HepG2 (cell line): ENCODE results near the gene FHIT. TPM values are rescaled to one million over a fixed set of nuclear protein-coding genes. Genes with fewer than 3 reads are reported as not detected.
A peak's percentile ranks its signal among the peaks of the same experiment; 100 is the strongest.

ENCODE experiments used
- ATAC-seq: fragments of 200-7000 bp; cut with Tn5 transposase; 3 replicates; pipeline ENCODE4 v1.9.1; 2020; ENCODE audit warnings: mild to moderate bottlenecking, moderate library complexity
- BruUV-seq: library from RNA; stranded (reverse); fragments of 400-500 nt; replicated peaks from 2 replicates; lab custom pipeline; 2021; lab: Mats Ljungman, UMichigan
- CTCF ChIA-PET: fragments of 300-600 bp; formaldehyde crosslinking; extraction: SDS; loops from one replicate; lab custom pipeline; 2021; ENCODE audit warnings: low total read pairs, inconsistent platforms, low intra/inter-chr PET ratio; lab: Yijun Ruan, JAX
- POLR2A ChIA-PET: fragments of 350-600 bp; sonication (Branson Sonifier 250); formaldehyde crosslinking; loops from one replicate; lab custom pipeline; 2020; ENCODE audit warnings: antibody characterized with exemption, inconsistent platforms; lab: Yijun Ruan, JAX
- DNase-seq: peaks from one replicate; pipeline ENCODE4 v3.0.0-alpha.2; 2015; ENCODE audit warnings: low spot score
- FAIRE-seq: peaks from 3 replicates; lab custom pipeline; 2011; peaks lifted over from hg19 to GRCh38; lab: Jason Lieb, UNC
- H2AFZ ChIP-seq: one replicate; pipeline ENCODE4 v1.6.1; 2011; ENCODE audit warnings: low read length, inconsistent platforms
- H3K27ac ChIP-seq: fragments of 300-600 bp; 3 replicates; pipeline ENCODE4 v1.8.0; 2011; ENCODE audit warnings: mixed run types, mild to moderate bottlenecking, mixed read lengths, low read length, inconsistent platforms; ENCODE audit not compliant: insufficient read depth; ENCODE audit errors: extremely low read length
- H3K27me3 ChIP-seq, 2 experiments: fragments of 200-600 bp in 1 of 2; 2 replicates in 1 of 2; 3 replicates in 1 of 2; pipeline versions ENCODE4 v1.6.0 to v1.8.0; 2011; ENCODE audit warnings: low read length in 2 of 2, mild to moderate bottlenecking in 2 of 2, moderate library complexity in 2 of 2, inconsistent platforms in 1 of 2; ENCODE audit not compliant: insufficient read depth in 2 of 2, control insufficient read depth in 1 of 2
- H3K36me3 ChIP-seq, 2 experiments: fragments of 200-600 bp in 1 of 2; replicated peaks in 1 of 2; 2 replicates in 1 of 2; 3 replicates in 1 of 2; pipeline versions ENCODE4 v1.5.1 to v1.8.0; 2011; ENCODE audit warnings: low read length in 2 of 2, inconsistent platforms in 1 of 2; ENCODE audit not compliant: insufficient read depth in 2 of 2, control insufficient read depth in 1 of 2
- H3K4me1 ChIP-seq: 2 replicates; pipeline ENCODE4 v1.5.1; 2012; ENCODE audit warnings: low read length, inconsistent platforms; ENCODE audit not compliant: insufficient read depth
- H3K4me2 ChIP-seq: 2 replicates; pipeline ENCODE4 v1.6.0; 2011; ENCODE audit warnings: low read depth, low read length, inconsistent platforms
- H3K4me3 ChIP-seq, 3 experiments: fragments of 200-600 bp in 1 of 3; sonication (generic), shearing (Covaris generic) in 1 of 3; replicated peaks in 1 of 3; 2 replicates each; pipeline ENCODE4 v1.5.1; 2011 to 2016; ENCODE audit warnings: low read length in 3 of 3, inconsistent platforms in 2 of 3, low read depth in 2 of 3, mild to moderate bottlenecking in 2 of 3, control low read depth in 1 of 3, mixed read lengths in 1 of 3; ENCODE audit not compliant: insufficient read depth in 1 of 3
- H3K79me2 ChIP-seq: one replicate; pipeline ENCODE4 v1.6.1; 2011; ENCODE audit warnings: low read length, inconsistent platforms; ENCODE audit not compliant: insufficient read depth
- H3K9ac ChIP-seq: 2 replicates; pipeline ENCODE4 v1.6.0; 2011; ENCODE audit warnings: mild to moderate bottlenecking, low read depth, low read length, inconsistent platforms; ENCODE audit not compliant: insufficient read depth
- H3K9me3 ChIP-seq: 2 replicates; pipeline ENCODE4 v1.5.1; 2012; ENCODE audit warnings: mild to moderate bottlenecking, low read length
- H4K20me1 ChIP-seq: 2 replicates; pipeline ENCODE4 v1.6.0; 2011; ENCODE audit warnings: inconsistent platforms, mild to moderate bottlenecking, low read length, moderate library complexity; ENCODE audit not compliant: insufficient read depth
- ARHGAP35 ChIP-seq: sonication (generic); formaldehyde crosslinking; IDR thresholded peaks from 2 replicates; pipeline ENCODE4 v1.9.0; 2022; ENCODE audit warnings: mild to moderate bottlenecking, inconsistent platforms, moderate library complexity, missing genetic modification reagents, borderline replicate concordance
- MEIS1 ChIP-seq: sonication (generic); formaldehyde crosslinking; IDR thresholded peaks from 2 replicates; pipeline ENCODE4 v1.9.0; 2021; ENCODE audit warnings: mild to moderate bottlenecking, missing genetic modification reagents, moderate library complexity, borderline replicate concordance
- NFE2L1 ChIP-seq: sonication (generic); formaldehyde crosslinking; IDR thresholded peaks from 2 replicates; pipeline ENCODE4 v1.4.0; 2020; ENCODE audit warnings: missing genetic modification reagents, mild to moderate bottlenecking, borderline replicate concordance
- NR2F6 ChIP-seq, 2 experiments: IDR thresholded peaks; 2 replicates each; pipeline ENCODE4 v1.6.1; 2016; ENCODE audit warnings: antibody characterized with exemption in 1 of 2, mild to moderate bottlenecking in 1 of 2
- POLR2A ChIP-seq, 2 experiments: IDR thresholded peaks; 2 replicates each; pipeline ENCODE4 v1.6.1; 2011; ENCODE audit warnings: low read depth in 2 of 2, low read length in 2 of 2, mild to moderate bottlenecking in 1 of 2, moderate library complexity in 1 of 2; ENCODE audit not compliant: insufficient read depth in 1 of 2
- POLR2AphosphoS5 ChIP-seq: IDR thresholded peaks from 2 replicates; pipeline ENCODE4 v1.6.1; 2012; ENCODE audit warnings: low read depth, low read length
- SETDB1 ChIP-seq: sonication (generic); formaldehyde crosslinking; IDR thresholded peaks from 2 replicates; pipeline ENCODE4 v1.5.1; 2020; ENCODE audit warnings: missing genetic modification reagents, mild to moderate bottlenecking, borderline replicate concordance
- SYNCRIP ChIP-seq: fragments of 200-400 bp; formaldehyde crosslinking; IDR thresholded peaks from 2 replicates; pipeline ENCODE4 v1.6.1; 2018; ENCODE audit warnings: mild to moderate bottlenecking, low read depth, low read length; ENCODE audit not compliant: insufficient read depth
- ZC3H13 ChIP-seq: sonication (generic); formaldehyde crosslinking; IDR thresholded peaks from 2 replicates; pipeline ENCODE4 v1.8.1; 2023; ENCODE audit warnings: mild to moderate bottlenecking, missing genetic modification reagents, moderate library complexity
- ZNF180 ChIP-seq: sonication (generic); formaldehyde crosslinking; IDR thresholded peaks from 2 replicates; pipeline ENCODE4 v1.4.0; 2020; ENCODE audit warnings: low read depth, missing genetic modification reagents, borderline replicate concordance
- ZNF333 ChIP-seq: sonication (generic); formaldehyde crosslinking; IDR thresholded peaks from 2 replicates; pipeline ENCODE4 v1.4.0; 2020; ENCODE audit warnings: mild to moderate bottlenecking, missing genetic modification reagents, borderline replicate concordance
- ZNF598 ChIP-seq: sonication (generic); formaldehyde crosslinking; IDR thresholded peaks from 2 replicates; pipeline ENCODE4 v1.5.1; 2020; ENCODE audit warnings: mild to moderate bottlenecking, missing genetic modification reagents, borderline replicate concordance
- ZNF816 ChIP-seq: sonication (generic); formaldehyde crosslinking; IDR thresholded peaks from 2 replicates; pipeline ENCODE4 v1.8.0; 2022; ENCODE audit warnings: missing genetic modification reagents, mild to moderate bottlenecking, borderline replicate concordance
- WGBS: methylation state at CpG from one replicate; pipeline ENCODE4 v1.1.6; 2017; ENCODE audit warnings: low lambda C conversion rate; 5-methylcytosine and 5-hydroxymethylcytosine counted together
- in situ Hi-C: cut with HindIII; loops from 2 replicates; pipeline ENCODE4 v1.10.0; 2017; ENCODE audit warnings: low pct_unique_long_range_greater_than_20kb; ENCODE audit not compliant: extremely low pct_ligation_motif_present
- intact Hi-C: fragments of 100-400 bp; cut with micrococcal nuclease; formaldehyde crosslinking; loops from one replicate; pipeline ENCODE4 v1.10.0; 2022; ENCODE audit not compliant: unreplicated experiment
- polyA plus RNA-seq, 8 experiments: library from polyadenylated mRNA; depleted of rRNA in 3 of 8; stranded (reverse) in 7 of 8; unstranded in 1 of 8; fragments of >200 nt; fragmentation: Illumina TruSeq in 4 of 8; extraction: Trizol in 4 of 8; gene quantifications; 2 replicates each; pipeline versions ENCODE4 v1.2.1 to v1.2.3, GENCODE V29; 2011 to 2016; ENCODE audit warnings: low read depth in 4 of 8, missing spikeins in 1 of 8, mixed read lengths in 1 of 8; ENCODE audit not compliant: insufficient read depth in 1 of 8
- total RNA-seq, 5 experiments: library from RNA; depleted of rRNA; stranded (reverse); fragments of >200 nt; fragmentation: Illumina TruSeq; extraction: Trizol; gene quantifications; 2 replicates each; pipeline ENCODE4 v1.2.3, GENCODE V29; 2016; ENCODE audit warnings: low read depth in 1 of 5
- TF ChIP-seq, protein P1 (sequence below), 2 experiments: sonication (generic) in 1 of 2; formaldehyde crosslinking in 1 of 2; IDR thresholded peaks; 2 replicates each; pipeline versions ENCODE4 v1.5.1 to v1.6.1; 2011 to 2020; ENCODE audit warnings: borderline replicate concordance in 1 of 2, low read depth in 1 of 2, low read length in 1 of 2, mild to moderate bottlenecking in 1 of 2, missing genetic modification reagents in 1 of 2, moderate library complexity in 1 of 2
- TF ChIP-seq, protein P2 (sequence below), 2 experiments: sonication (generic) in 1 of 2; formaldehyde crosslinking in 1 of 2; IDR thresholded peaks; 2 replicates each; pipeline versions ENCODE4 v1.4.0 to v1.6.1; 2018 to 2020; ENCODE audit warnings: missing genetic modification reagents in 2 of 2, borderline replicate concordance in 1 of 2, low read depth in 1 of 2, mild to moderate bottlenecking in 1 of 2, missing biosample characterization in 1 of 2
- TF ChIP-seq, protein P3 (sequence below): IDR thresholded peaks from 2 replicates; pipeline ENCODE4 v1.6.1; 2018; ENCODE audit warnings: missing genetic modification reagents, mild to moderate bottlenecking, missing compliant biosample characterization
- TF ChIP-seq, protein P4 (sequence below): sonication (generic); formaldehyde crosslinking; IDR thresholded peaks from 2 replicates; pipeline ENCODE4 v1.4.0; 2020; ENCODE audit warnings: missing genetic modification reagents

Gene FHIT
- total and polyA plus RNA-seq, 2 of the 13 experiments (the other 11 are each of a cell fraction or from before 2014, with no cell fraction given): 4.0 to 4.6 TPM

DNA sequence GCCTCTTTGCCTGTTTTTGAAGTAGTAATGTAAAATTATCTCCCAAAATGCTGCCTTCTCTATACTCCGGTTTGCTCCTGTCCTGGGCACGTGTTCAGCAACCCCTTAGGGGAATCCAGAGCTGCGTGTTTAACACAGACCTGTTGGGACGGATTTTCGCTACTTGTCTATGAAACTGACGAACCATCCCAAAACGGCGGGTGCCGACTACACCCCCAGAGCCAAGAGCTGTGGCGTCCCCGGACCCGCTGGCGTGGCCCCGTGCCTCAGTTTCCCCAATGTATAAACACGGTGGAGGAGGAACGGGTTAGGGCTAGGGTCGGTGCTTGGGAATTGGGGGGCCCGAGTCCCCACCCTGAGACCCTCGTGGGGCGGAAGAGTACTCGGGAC is 473 bp downstream of the FHIT start:
- ChIA-PET CTCF (no interaction called here), POLR2A (no interaction called here)
- H4K20me1 ChIP-seq: no peaks in the 10 kb centered on the region
- H3K9me3 ChIP-seq: no peaks in the 10 kb centered on the region
- FAIRE-seq: no peak
- no peaks in the 10 kb centered on the region for H3K36me3 ChIP-seq
- in situ Hi-C loops: no loop called here
- no peaks in the 10 kb centered on the region for H3K79me2 ChIP-seq
- peak; percentile 63 for ATAC-seq
- no peak overlapping the region for H2AFZ ChIP-seq
- H3K27ac ChIP-seq: peak overlapping the region; percentile 52
- peak; percentile 38 for DNase-seq
- peak overlapping the region; percentile 74 for H3K9ac ChIP-seq
- peaks cover 23% of the 10 kb centered on the region for H3K4me1 ChIP-seq
- WGBS: 0% methylated on average over 3 of the region's 21 CpGs
- TSS peak; percentile 83 for BruUV-seq
- peak overlapping the region; percentile 91 for H3K4me2 ChIP-seq
- H3K27me3 ChIP-seq: no peaks in the 10 kb centered on the region
- intact Hi-C loops: loop anchor here (5.0 to 10.0 kb wide), 4 partner anchors 122 to 493 kb away; no protein-coding TSS in a partner anchor
- H3K4me3 ChIP-seq: peak overlapping the region; percentile 67 to 88 (median 76)
- TF ChIP-seq ZNF598 (CRISPR knock-in tag): no peak
- TF ChIP-seq, protein P1, sequence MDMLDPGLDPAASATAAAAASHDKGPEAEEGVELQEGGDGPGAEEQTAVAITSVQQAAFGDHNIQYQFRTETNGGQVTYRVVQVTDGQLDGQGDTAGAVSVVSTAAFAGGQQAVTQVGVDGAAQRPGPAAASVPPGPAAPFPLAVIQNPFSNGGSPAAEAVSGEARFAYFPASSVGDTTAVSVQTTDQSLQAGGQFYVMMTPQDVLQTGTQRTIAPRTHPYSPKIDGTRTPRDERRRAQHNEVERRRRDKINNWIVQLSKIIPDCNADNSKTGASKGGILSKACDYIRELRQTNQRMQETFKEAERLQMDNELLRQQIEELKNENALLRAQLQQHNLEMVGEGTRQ (IDR thresholded peaks at IDR 0.05; ENCODE audit: low read depth, low read length): no peak
- TF ChIP-seq, protein P1 (CRISPR knock-in tag; IDR thresholded peaks at IDR 0.05; ENCODE audit: borderline replicate concordance): peak; percentile 26; the same call in 1 of the 2 replicates
- no peak for TF ChIP-seq SYNCRIP
- no peak for TF ChIP-seq NR2F6 (IDR thresholded peaks at IDR 0.05)
- TF ChIP-seq NR2F6 (CRISPR knock-in tag; IDR thresholded peaks at IDR 0.05): no peak
- TF ChIP-seq ZNF180: no peak
- no peak for TF ChIP-seq ZNF816 (CRISPR knock-in tag)
- TF ChIP-seq, protein P2, sequence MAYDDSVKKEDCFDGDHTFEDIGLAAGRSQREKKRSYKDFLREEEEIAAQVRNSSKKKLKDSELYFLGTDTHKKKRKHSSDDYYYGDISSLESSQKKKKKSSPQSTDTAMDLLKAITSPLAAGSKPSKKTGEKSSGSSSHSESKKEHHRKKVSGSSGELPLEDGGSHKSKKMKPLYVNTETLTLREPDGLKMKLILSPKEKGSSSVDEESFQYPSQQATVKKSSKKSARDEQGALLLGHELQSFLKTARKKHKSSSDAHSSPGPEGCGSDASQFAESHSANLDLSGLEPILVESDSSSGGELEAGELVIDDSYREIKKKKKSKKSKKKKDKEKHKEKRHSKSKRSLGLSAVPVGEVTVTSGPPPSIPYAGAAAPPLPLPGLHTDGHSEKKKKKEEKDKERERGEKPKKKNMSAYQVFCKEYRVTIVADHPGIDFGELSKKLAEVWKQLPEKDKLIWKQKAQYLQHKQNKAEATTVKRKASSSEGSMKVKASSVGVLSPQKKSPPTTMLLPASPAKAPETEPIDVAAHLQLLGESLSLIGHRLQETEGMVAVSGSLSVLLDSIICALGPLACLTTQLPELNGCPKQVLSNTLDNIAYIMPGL (CRISPR knock-in tag; IDR thresholded peaks at IDR 0.05; ENCODE audit: borderline replicate concordance in 1 of 2, low read depth in 1 of 2): no peak
- no peak for TF ChIP-seq MEIS1
- TF ChIP-seq POLR2A (IDR thresholded peaks at IDR 0.05; ENCODE audit: insufficient read depth in 1 of 2, low read depth in 2 of 2, low read length in 2 of 2): no peak
- TF ChIP-seq SETDB1 (CRISPR knock-in tag): no peak
- TF ChIP-seq, protein P3, sequence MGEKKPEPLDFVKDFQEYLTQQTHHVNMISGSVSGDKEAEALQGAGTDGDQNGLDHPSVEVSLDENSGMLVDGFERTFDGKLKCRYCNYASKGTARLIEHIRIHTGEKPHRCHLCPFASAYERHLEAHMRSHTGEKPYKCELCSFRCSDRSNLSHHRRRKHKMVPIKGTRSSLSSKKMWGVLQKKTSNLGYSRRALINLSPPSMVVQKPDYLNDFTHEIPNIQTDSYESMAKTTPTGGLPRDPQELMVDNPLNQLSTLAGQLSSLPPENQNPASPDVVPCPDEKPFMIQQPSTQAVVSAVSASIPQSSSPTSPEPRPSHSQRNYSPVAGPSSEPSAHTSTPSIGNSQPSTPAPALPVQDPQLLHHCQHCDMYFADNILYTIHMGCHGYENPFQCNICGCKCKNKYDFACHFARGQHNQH: no peak
- TF ChIP-seq ZNF333 (CRISPR knock-in tag): no peak
- peak; percentile 63; the same call in 1 of the 2 replicates for TF ChIP-seq NFE2L1 (CRISPR knock-in tag)
- TF ChIP-seq ARHGAP35 (CRISPR knock-in tag): no peak
- TF ChIP-seq, protein P4, sequence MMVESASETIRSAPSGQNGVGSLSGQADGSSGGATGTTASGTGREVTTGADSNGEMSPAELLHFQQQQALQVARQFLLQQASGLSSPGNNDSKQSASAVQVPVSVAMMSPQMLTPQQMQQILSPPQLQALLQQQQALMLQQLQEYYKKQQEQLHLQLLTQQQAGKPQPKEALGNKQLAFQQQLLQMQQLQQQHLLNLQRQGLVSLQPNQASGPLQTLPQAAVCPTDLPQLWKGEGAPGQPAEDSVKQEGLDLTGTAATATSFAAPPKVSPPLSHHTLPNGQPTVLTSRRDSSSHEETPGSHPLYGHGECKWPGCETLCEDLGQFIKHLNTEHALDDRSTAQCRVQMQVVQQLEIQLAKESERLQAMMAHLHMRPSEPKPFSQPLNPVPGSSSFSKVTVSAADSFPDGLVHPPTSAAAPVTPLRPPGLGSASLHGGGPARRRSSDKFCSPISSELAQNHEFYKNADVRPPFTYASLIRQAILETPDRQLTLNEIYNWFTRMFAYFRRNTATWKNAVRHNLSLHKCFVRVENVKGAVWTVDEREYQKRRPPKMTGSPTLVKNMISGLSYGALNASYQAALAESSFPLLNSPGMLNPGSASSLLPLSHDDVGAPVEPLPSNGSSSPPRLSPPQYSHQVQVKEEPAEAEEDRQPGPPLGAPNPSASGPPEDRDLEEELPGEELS: no peak
- TF ChIP-seq ZC3H13 (CRISPR knock-in tag): peak; percentile 50; the same call in 1 of the 2 replicates
- no peak for TF ChIP-seq POLR2AphosphoS5
